Astrocyte (in vitro differentiated cells and primary cell): ENCODE results near the gene VAV2. TPM values are rescaled to one million over a fixed set of nuclear protein-coding genes. Genes with fewer than 3 reads are reported as not detected.

Experiments used
- DNase-seq: peaks from one replicate; pipeline ENCODE4 v3.0.0-alpha.2; 2010; ENCODE audit warnings: low read depth
- FAIRE-seq: peaks from 2 replicates; lab custom pipeline; 2011; peaks lifted over from hg19 to GRCh38; lab: Jason Lieb, UNC
- H2AFZ ChIP-seq: 2 replicates; pipeline ENCODE4 v1.6.0; 2012; ENCODE audit warnings: low read depth, low read length, inconsistent platforms
- H3K27ac ChIP-seq: 2 replicates; pipeline ENCODE4 v1.5.1; 2011; ENCODE audit warnings: low read depth, low read length, inconsistent platforms
- H3K27me3 ChIP-seq: 2 replicates; pipeline ENCODE4 v1.6.0; 2011; ENCODE audit warnings: low read length, inconsistent platforms; ENCODE audit not compliant: insufficient read depth
- H3K36me3 ChIP-seq: 2 replicates; pipeline ENCODE4 v1.5.1; 2011; ENCODE audit warnings: low read length, inconsistent platforms; ENCODE audit not compliant: insufficient read depth
- H3K4me1 ChIP-seq: 2 replicates; pipeline ENCODE4 v1.5.1; 2011; ENCODE audit warnings: low read length, inconsistent platforms; ENCODE audit not compliant: insufficient read depth
- H3K4me2 ChIP-seq: 2 replicates; pipeline ENCODE4 v1.6.0; 2012; ENCODE audit warnings: low read length, inconsistent platforms
- H3K4me3 ChIP-seq: 2 replicates; pipeline ENCODE4 v1.5.1; 2011; ENCODE audit warnings: low read depth, mild to moderate bottlenecking, low read length, inconsistent platforms; ENCODE audit not compliant: insufficient read depth
- H3K79me2 ChIP-seq: 2 replicates; pipeline ENCODE4 v1.6.0; 2012; ENCODE audit warnings: mild to moderate bottlenecking, low read length, inconsistent platforms; ENCODE audit not compliant: insufficient read depth
- H3K9ac ChIP-seq: 2 replicates; pipeline ENCODE4 v1.6.0; 2012; ENCODE audit warnings: mild to moderate bottlenecking, low read length, inconsistent platforms
- H3K9me3 ChIP-seq: 2 replicates; pipeline ENCODE4 v1.5.1; 2012; ENCODE audit warnings: low read depth, mild to moderate bottlenecking, low read length, inconsistent platforms; ENCODE audit not compliant: insufficient read depth
- H4K20me1 ChIP-seq: 2 replicates; pipeline ENCODE4 v1.6.0; 2012; ENCODE audit warnings: low read length, inconsistent platforms; ENCODE audit not compliant: insufficient read depth
- H3K27ac Mint-ChIP-seq: one replicate; pipeline ENCODE4 v1.8.0; 2021; ENCODE audit warnings: mild to moderate bottlenecking, mixed read lengths; ENCODE audit not compliant: unreplicated experiment
- H3K27me3 Mint-ChIP-seq: one replicate; pipeline ENCODE4 v1.8.0; 2021; ENCODE audit warnings: low read depth, mixed read lengths; ENCODE audit not compliant: unreplicated experiment
- H3K36me3 Mint-ChIP-seq: one replicate; pipeline ENCODE4 v1.8.0; 2021; ENCODE audit warnings: low read depth, mixed read lengths; ENCODE audit not compliant: unreplicated experiment
- H3K4me1 Mint-ChIP-seq: one replicate; pipeline ENCODE4 v1.8.0; 2021; ENCODE audit warnings: low read depth, mixed read lengths; ENCODE audit not compliant: unreplicated experiment
- H3K4me3 Mint-ChIP-seq: one replicate; pipeline ENCODE4 v1.8.0; 2021; ENCODE audit warnings: mild to moderate bottlenecking, moderate library complexity, mixed read lengths; ENCODE audit not compliant: unreplicated experiment
- H3K9me3 Mint-ChIP-seq: one replicate; pipeline ENCODE4 v1.8.0; 2021; ENCODE audit warnings: mild to moderate bottlenecking, mixed read lengths; ENCODE audit not compliant: unreplicated experiment
- CTCF ChIP-seq: IDR thresholded peaks from 2 replicates; pipeline ENCODE4 v1.5.1; 2011; ENCODE audit warnings: low read depth, mild to moderate bottlenecking, inconsistent platforms, low read length, moderate library complexity; ENCODE audit not compliant: insufficient read depth
- EZH2 ChIP-seq: IDR thresholded peaks from 2 replicates; pipeline ENCODE4 v1.6.1; 2012; ENCODE audit warnings: mild to moderate bottlenecking, low read length, inconsistent platforms; ENCODE audit not compliant: insufficient read depth
- total RNA-seq: library from RNA; stranded (reverse); gene quantifications from 2 replicates; pipeline ENCODE4 v1.2.1, GENCODE V29; 2021

Gene VAV2
- total RNA-seq, 1 donor from 2014 or later: 36.5 TPM

- DNase-seq (no peak), FAIRE-seq (no peak)
- H3K27me3 Mint-ChIP-seq: no peaks in the 10 kb centered on the region
- no peak overlapping the region for H2AFZ ChIP-seq
- H3K4me3 ChIP-seq: no peak overlapping the region
- no peak overlapping the region for H3K9ac ChIP-seq
- no peak overlapping the region for H3K27ac ChIP-seq
- H3K9me3 ChIP-seq: no peaks in the 10 kb centered on the region
- no peaks in the 10 kb centered on the region for H3K9me3 Mint-ChIP-seq
- TF ChIP-seq EZH2: no peak
- no peak for TF ChIP-seq CTCF
- peaks cover 13% of the 10 kb centered on the region for H3K36me3 Mint-ChIP-seq
- H3K27ac Mint-ChIP-seq: no peak overlapping the region
- H3K4me1 Mint-ChIP-seq: no peaks in the 10 kb centered on the region
- H3K4me1 ChIP-seq: no peaks in the 10 kb centered on the region
- no peak overlapping the region for H3K4me3 Mint-ChIP-seq
- no peaks in the 10 kb centered on the region for H3K79me2 ChIP-seq
- H3K4me2 ChIP-seq: no peak overlapping the region
- H3K27me3 ChIP-seq: no peaks in the 10 kb centered on the region
- peaks cover 2% of the 10 kb centered on the region for H3K36me3 ChIP-seq
- peaks cover 43% of the 10 kb centered on the region for H4K20me1 ChIP-seq
Observed at GRCh38 chr9:133810556-133811195, 181.4 kb downstream of the VAV2 start.

GRCh38 chr9:133809335-133809734 is 182.8 kb downstream of the VAV2 start:
- Histone ChIP-seq H3K27ac (no peak overlapping the region), H3K9me3 (no peaks in the 10 kb centered on the region), H3K4me2 (no peak overlapping the region), H3K79me2 (no peaks in the 10 kb centered on the region), H4K20me1 (peaks cover 44% of the 10 kb centered on the region), H3K4me1 (no peaks in the 10 kb centered on the region), H3K4me3 (no peak overlapping the region), H3K9ac (no peak overlapping the region), H3K27me3 (no peaks in the 10 kb centered on the region), H2AFZ (no peak overlapping the region), H3K36me3 (peaks cover 2% of the 10 kb centered on the region)
- no peaks in the 10 kb centered on the region for H3K4me1 Mint-ChIP-seq
- H3K4me3 Mint-ChIP-seq: no peak overlapping the region
- H3K27ac Mint-ChIP-seq: no peak overlapping the region
- no peaks in the 10 kb centered on the region for H3K9me3 Mint-ChIP-seq
- peaks cover 9% of the 10 kb centered on the region for H3K36me3 Mint-ChIP-seq
- no peak for FAIRE-seq
- no peak for DNase-seq
- H3K27me3 Mint-ChIP-seq: no peaks in the 10 kb centered on the region
- TF ChIP-seq EZH2 (no peak), CTCF (no peak)

- Mint-ChIP-seq H3K36me3 (peaks cover 5% of the 10 kb centered on the region), H3K9me3 (no peaks in the 10 kb centered on the region), H3K4me1 (peaks cover 9% of the 10 kb centered on the region), H3K27me3 (no peaks in the 10 kb centered on the region), H3K27ac (no peak overlapping the region), H3K4me3 (no peak overlapping the region)
- DNase-seq (no peak), FAIRE-seq (no peak)
- H3K36me3 ChIP-seq: peaks cover 2% of the 10 kb centered on the region
- peaks cover 8% of the 10 kb centered on the region for H3K4me1 ChIP-seq
- no peak overlapping the region for H3K9ac ChIP-seq
- H3K27me3 ChIP-seq: no peaks in the 10 kb centered on the region
- H3K79me2 ChIP-seq: no peaks in the 10 kb centered on the region
- TF ChIP-seq CTCF (no peak), EZH2 (no peak)
- no peaks in the 10 kb centered on the region for H3K9me3 ChIP-seq
- H2AFZ ChIP-seq: no peak overlapping the region
- H3K4me2 ChIP-seq: no peak overlapping the region
- H4K20me1 ChIP-seq: peaks cover 48% of the 10 kb centered on the region
- H3K27ac ChIP-seq: no peak overlapping the region
- no peak overlapping the region for H3K4me3 ChIP-seq
Observed at GRCh38 chr9:133807818-133808217, 184.3 kb downstream of the VAV2 start.
